ENCODE data around the gene DUSP7.
A peak's percentile ranks its signal among the peaks of the same experiment; 100 is the strongest.

DNA sequence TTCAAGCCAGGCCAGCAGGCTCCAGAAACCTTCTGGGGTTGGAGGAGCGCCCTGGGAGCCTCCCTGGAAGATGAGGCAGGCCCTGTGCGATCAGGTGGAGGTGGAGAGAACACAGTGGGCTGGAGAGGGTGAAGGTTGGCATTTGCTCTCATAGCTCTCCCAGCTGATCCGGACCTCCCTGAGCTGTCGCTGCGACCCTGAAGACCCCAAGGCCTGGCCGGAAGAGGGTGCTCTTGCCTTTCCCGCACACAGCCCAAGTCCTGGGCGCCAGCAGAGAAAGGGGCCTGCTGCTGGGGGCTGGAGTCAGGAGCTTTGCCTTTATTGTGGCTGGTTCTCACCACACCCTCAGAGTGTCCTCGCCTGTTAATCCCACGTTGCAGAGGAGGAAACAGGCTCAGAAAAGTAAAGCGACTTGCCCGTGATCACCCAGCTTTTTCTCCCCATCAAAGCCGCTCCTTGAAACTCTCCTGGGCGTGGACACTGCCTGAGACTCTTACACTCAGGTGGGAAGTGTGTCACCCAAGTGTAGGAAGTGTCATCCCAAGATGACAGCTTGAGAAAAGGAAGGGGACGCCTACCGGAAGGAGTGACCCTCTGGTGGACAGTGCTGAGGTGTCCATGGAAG, 52.1 kb downstream of the DUSP7 start:
- peak in 8 of 11 experiments; percentile 12 to 60 (median 44) for TF ChIP-seq CTCF (IDR thresholded peaks at IDR 0.05 in 8 of 11, conservative IDR thresholded peaks at IDR 0.05 in 3 of 11)
- TF ChIP-seq POLR2A (IDR thresholded peaks at IDR 0.05), result no peak

Data from spleen (tissue), 7 donors.